HG03558 (cell line): ENCODE data around the gene PIP5K1B.
"Not testable (repeated sequence)": the region's sequence is repeated elsewhere in the genome, so short reads cannot be mapped to it uniquely, and the experiment has no call there.

Source experiments
- ATAC-seq: cut with Tn5 transposase; IDR thresholded peaks from one replicate; pipeline ENCODE4 v1.9.1; 2021; ENCODE audit warnings: moderate number of reproducible peaks; ENCODE audit not compliant: unreplicated experiment; ENCODE audit errors: extremely low read depth

Gene PIP5K1B

DNA sequence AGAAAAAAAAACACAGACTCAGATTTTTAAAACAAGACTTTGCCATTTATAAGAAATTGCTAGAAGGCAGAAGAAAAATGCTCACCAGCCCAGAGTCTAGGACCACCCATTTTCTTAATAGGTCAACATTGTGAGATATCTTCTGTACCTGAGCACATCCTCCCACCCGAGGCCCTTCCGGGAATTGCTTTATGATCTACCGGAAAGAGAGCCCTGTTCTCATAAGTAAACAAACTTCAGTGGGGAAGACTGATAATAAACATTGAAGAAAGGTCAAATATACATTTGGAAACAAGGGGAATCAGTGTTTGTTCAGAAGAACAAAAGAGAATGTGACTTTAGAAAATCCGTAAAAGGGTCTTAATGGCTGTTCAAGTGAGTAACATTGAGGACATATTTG, 264.5 kb downstream of the PIP5K1B start:
- no peak for ATAC-seq

GRCh38 chr9:68970151-68970550, 265.1 kb downstream of the PIP5K1B start:
- ATAC-seq: no peak

DNA sequence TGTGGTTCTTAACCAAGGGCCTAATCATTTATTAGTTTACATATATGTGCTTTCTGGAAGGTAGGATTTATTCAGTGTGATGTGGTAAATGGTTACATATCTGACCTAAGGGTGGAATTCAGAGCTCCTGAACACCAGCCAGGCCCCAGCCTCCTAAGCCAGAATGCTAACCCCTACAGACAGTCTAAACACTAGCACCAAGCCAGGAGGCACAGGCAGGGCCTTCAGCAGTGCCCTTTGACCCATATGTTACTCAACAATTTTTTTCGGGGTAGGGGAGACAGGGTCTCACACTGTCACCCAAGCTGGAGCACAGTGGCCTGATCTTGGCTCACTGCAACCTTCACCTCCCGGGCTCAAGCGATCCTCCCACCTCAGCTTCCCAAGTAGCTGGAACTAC, 268.6 kb downstream of the PIP5K1B start:
- no peak for ATAC-seq

DNA sequence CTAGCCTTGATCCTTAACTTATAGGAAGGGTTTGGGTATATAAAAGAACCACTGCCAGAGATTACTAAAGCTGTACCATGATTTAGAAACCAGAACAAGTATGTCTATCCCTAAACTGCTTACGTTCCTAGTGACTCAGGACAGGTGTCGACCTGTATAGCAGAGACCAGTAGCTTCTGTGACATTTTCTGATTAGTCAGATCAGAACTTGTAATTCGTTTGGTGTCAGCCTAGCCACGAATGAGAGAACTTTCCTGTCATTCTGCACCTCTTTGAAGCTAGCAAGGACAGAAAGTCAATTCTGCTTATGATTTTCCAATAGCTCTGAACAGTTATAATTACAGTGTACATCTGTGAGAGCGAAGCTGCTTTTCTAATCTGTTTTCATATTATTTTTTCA, 269.4 kb downstream of the PIP5K1B start:
- ATAC-seq: peak; percentile 89

- no peak for ATAC-seq
Observed at GRCh38 chr9:68974901-68975300, 269.9 kb downstream of the PIP5K1B start.

- no peak for ATAC-seq
Observed at GRCh38 chr9:68975365-68976043, 270.5 kb downstream of the PIP5K1B start.

DNA sequence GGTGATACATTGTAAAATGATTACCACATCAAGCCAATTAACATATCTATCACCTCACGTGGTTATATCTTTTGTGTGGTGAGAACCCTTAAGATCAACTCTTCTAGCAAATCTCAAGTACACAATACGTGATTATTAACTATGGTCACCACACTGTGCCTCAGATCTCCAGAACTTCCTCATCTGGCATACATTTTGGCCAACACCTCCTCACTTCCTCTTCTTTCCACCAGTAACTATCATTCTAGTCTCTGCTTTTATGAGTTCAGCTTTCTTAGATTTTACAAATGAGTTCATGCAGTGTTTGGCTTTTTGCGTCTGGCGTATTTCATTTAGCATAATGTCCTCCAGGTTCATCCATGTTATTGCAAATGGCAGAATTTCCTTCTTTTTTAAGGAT, 273.0 kb downstream of the PIP5K1B start:
- ATAC-seq: no peak

DNA sequence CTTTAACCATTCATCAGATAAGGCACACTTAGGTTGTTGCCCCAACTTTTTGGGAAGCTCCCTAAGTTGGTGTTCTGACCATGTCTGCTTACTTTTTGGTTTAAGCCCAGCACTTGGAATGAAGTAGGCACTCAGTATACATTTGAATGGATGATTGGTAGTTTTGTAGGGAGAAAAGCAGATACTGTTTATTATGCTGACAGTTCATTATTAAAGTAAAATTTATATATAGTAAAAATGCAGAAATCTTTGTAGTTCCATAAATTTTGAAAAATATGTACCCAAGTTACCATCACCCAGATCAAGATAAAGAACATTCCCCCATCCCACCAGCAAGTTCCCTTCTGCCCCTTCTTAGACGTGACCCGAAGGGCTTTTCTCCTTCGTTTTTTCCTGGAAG, 273.5 kb downstream of the PIP5K1B start:
- no peak for ATAC-seq

GRCh38 chr9:68979538-68980314, 274.7 kb downstream of the PIP5K1B start:
- ATAC-seq: no peak

GRCh38 chr9:68980341-68980914, 275.4 kb downstream of the PIP5K1B start:
- no peak for ATAC-seq

GRCh38 chr9:68981789-68982188, 276.7 kb downstream of the PIP5K1B start:
- peak; percentile 43 for ATAC-seq

DNA sequence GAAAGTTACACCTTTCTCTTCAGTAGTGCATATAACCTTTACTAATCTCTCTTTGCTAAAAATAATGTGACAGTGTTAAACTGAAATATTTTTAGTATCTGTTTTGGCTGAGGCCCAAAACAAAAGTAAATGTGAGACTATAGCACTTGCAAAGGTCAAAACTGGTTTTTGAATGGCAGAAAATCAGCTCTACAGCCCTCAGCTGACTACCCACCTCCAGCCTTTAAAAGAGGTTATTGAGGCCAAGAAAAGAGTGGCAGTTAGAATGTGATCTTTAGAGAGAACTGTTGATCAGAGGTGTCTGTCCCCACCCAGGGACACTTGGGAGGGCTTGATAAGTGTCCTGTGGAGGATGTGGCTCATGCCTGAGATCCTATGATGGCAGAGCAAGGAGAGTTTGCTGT, 278.0 kb downstream of the PIP5K1B start:
- ATAC-seq: no peak

DNA sequence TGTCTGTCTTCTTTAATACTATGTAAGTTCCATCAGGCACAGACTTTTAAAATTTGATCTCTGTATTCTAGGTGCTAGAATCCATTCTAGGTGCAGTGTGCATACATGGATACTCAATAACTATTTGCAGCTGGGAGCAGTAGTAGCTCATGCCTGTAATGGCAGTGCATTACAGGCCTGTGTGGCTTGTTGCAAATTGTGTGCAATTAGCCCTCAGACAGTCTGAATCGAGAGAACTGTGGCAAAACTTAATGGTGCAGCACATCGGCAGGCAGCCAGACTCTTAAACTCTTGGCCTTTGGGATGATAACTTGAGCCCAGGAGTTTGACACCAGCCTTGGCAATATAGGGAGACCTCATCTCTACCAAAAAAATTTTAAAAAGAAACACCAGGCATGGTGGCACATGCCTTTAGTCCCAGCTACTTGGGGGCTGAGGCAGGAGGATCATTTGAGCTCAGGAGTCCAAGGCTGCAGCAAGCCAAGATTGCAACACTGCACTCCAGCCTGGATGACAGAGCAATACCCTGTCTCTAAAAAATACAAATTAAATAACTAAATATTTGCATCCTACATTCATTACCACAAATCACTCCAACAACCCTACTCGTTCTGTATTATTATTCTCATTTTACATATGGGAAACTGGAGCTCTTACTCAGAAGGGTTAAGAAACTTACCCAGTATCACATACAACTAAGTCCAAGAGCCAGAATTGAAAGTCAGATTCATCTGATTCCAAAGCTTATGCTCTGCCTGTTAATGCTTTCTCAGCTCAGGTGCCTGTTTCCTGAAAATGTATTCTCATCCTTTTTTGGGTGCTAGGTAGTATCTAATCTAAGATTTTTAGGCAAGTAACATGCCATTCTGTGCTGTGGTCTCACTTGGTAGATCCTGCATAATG, 278.7 kb downstream of the PIP5K1B start:
- ATAC-seq: no peak

GRCh38 chr9:68986949-68987348, 281.9 kb downstream of the PIP5K1B start:
- not testable (repeated sequence) for ATAC-seq

DNA sequence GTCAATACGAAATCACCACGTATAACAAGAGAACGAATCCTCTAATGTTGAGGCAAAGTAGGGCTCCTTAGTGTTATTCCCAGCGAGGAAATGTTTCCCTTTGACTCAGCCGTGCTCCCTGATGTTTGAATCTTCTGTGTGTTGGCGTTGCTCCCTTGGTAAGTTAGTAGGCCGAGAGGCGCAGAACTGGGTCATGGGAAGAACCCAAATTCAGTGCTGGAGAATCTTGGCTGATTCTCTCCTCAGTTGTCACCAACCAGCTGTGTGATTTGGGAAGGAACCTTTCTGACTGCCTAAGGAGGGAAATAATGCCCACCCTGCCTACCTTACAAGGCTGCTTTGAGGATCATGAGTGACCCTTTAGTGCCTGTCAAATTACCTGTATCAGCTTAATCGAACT, 286.4 kb downstream of the PIP5K1B start:
- ATAC-seq: no peak

DNA sequence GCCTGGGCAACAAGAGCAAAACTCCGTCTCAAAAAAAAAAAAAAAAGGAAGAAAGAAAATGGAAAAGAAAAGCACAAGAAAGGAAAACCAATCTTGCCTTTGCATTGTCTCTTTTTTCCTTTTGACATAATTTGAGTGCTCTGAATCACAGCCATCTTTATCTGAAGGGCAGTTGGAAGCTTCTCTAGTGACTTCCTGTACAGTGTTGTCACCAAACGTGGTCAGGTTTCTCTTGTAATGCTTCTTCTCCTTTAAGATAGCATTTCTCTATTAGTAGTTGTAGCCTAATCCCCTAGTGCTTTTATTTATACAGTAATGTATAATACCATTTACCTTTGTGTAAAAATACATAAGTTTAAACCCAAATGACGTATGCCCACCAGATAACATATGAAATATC, 290.7 kb downstream of the PIP5K1B start:
- no peak for ATAC-seq

DNA sequence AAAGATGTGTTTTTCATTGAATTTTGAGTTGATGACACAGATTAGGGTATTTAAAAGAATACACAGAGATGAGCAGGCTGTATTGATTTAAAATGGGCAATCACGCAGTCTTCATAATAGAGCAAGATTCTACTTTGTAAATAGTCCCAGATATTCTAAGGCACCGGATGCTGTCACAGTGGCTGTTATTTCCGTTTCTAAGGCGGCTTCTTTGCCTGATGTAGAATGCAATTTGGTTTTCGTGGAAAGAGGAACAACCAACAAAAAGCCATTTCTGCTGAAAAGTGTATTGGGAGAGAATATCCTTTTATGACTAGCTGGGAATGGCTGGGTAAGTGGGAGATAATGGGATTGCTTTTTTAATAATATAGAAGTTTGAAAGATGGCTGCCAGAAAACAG, 291.4 kb downstream of the PIP5K1B start:
- no peak for ATAC-seq

- ATAC-seq: no peak
Observed at GRCh38 chr9:68997666-68998065, 292.6 kb downstream of the PIP5K1B start.

GRCh38 chr9:68998385-68998784, 293.3 kb downstream of the PIP5K1B start:
- no peak for ATAC-seq

GRCh38 chr9:68998812-68999211, 293.8 kb downstream of the PIP5K1B start:
- no peak for ATAC-seq
